LoVo (cell line): ENCODE measurements around the gene SELENOO.

Experiments used
- DNase-seq: peaks from one replicate; pipeline ENCODE4 v3.0.0-alpha.2; 2016; ENCODE audit warnings: low spot score

The SELENOO gene

GRCh38 chr22:50217543-50218152 is 16.8 kb downstream of the SELENOO start:
- DNase-seq: no peak

DNA sequence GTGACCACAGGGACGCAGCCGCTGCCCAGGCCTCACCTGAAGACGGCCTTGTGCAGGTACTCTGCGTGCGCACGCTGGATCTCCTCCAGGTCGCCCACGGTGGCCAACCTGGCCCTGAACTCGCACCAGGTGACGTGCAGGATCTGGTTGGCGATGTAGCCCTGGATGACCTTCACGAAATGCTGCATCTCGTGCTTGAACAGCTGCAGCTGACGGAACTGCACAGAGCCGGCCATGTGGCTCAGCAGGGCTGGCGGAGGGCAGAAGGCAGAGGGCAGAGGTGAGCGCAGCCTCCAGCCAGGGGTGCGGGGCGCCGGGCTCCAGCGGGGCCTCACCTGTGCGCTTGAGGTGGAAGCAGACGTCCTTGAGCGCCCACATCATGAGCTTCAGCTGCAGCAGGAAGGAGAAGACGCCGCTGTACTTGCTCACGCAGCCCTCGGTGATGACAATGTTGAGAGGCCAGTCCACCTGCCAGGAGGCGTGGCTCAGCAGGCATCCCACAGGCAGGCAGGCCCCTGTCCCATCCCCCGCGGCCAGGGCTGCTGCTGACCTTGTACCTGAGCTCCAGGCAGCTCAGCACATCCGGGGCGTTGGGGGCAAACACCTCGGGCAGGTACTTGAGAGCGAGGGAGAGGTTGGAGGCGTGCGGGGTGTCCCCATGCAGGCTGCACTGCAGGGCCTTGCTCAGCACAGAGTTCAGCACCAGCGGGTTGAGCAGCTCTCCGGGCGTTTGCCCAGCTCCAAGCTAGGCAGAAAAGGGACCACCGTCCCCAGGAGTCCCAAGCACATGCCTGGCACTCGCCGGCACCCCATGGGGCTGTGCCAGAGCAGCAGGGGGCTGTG is 17.6 kb downstream of the SELENOO start:
- DNase-seq: no peak

- peak; percentile 26 for DNase-seq
Measured at GRCh38 chr22:50218996-50219727, 18.4 kb downstream of the SELENOO start.

DNA sequence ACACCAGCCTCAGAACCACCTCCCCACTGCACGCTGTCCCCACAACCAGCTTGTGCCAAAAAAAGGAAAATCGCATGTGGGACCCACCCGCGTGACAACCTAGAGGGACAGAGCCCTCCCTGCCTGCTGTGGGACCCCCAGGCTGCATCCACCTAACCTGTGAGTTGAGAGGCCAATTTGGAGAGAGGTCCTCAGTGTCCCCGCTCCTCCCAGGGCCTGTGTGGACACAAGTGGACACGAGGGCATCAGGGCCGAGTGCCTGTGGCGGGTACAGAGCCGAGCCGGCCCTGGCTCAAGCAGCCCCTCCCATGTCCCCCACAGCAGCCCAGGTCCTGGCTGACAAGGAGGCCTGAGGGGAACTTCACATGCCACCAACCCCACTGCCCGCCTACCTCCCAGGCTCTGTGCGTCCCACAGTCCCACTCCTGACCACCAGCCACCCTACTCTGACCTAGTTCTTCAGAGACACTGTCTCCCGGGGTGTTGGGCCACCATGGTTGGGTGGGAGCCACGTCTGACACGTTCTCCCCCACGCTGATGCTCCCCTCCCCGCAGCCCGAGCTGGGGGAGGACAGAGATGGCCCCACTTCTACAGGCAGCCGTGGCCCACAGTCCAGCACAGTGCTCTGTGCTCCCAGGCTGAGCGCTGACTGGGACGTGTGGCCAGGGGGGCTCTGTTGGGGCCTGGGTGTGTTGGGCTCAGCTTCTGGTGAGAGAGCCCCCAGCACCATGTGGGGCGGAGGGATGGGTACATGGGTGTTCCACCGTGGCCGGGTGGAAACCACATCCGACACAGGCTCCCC is 19.2 kb downstream of the SELENOO start:
- no peak for DNase-seq

DNA sequence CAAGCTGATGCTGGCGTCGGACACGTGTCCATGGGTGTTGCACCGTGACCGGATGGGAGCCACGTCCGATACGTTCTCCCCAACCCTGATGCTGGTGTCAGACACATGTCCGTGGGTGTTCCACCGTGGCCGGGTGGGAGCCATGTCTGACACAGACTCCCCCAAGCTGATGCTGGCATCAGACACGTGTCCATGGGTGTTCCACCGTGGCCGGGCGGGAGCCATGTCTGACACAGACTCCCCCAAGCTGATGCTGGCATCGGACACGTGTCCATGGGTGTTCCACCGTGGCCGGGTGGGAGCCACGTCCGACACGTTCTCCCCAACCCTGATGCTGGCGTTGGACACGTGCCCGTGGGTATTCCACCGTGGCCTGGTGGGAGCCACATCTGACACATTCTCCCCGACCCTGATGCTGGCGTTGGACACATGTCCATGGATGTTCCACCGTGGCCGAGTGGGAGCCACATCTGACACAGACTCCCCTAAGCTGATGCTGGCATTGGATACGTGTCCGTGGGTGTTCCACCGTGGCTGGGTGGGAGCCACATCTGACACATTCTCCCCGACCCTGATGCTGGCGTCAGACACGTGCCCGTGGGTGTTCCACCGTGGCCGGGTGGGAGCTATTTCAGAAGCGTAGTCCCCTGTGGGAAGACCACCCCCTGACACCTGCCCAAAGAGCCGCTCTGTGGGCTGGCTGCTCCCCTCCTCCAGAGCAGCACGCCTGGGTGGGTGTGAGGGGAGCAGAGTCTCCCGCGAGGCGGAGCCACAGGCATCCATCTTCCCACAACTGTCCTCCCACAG is 20.0 kb downstream of the SELENOO start:
- no peak for DNase-seq

DNA sequence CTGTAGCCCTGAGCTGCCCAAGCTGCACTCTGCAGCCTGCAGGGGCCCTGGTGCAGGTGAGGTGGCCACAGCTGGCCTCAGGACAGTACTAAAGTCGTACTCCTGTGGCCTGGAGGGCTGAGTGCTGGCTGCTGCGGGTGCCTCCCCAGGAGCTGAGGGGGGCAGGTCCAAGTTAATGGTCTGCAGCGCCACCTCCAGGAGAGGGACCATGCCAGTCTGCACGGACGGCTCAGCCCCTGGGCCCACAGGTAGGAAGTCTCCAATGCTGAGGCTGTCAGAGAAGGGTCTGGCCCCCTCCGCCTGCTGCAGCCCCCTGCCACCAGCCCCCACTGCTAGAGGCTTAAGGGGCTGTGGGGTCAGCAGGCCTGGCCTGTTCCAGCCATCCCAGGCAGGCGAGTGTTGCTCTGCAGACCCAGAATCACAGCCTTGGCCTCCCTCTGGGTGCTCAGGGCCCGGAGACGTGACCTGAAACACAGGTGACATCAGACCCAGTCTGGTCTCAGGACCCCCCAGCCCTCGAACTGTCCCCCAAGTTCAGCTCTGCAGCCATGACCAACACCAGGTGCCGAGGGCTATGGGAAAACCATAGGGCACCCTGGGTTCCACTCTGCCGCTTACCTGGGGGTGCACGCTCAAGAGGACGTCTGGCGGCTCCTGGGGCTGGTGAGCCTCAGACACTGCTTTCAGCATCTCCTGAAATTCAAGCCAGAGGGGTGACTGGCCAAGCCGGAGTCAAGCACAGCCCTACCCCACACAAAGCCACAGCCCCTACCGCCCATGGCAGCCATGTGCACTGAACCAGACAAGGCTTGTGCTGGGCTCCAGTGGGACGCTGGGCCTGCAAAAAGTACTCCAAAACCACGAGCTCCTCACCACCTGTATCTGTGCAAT is 20.8 kb downstream of the SELENOO start:
- DNase-seq: no peak

- no peak for DNase-seq
Measured at GRCh38 chr22:50222508-50222907, 21.7 kb downstream of the SELENOO start.

- no peak for DNase-seq
Measured at GRCh38 chr22:50224071-50224470, 23.3 kb downstream of the SELENOO start.

- no peak for DNase-seq
Measured at GRCh38 chr22:50225200-50225969, 24.6 kb downstream of the SELENOO start.

DNA sequence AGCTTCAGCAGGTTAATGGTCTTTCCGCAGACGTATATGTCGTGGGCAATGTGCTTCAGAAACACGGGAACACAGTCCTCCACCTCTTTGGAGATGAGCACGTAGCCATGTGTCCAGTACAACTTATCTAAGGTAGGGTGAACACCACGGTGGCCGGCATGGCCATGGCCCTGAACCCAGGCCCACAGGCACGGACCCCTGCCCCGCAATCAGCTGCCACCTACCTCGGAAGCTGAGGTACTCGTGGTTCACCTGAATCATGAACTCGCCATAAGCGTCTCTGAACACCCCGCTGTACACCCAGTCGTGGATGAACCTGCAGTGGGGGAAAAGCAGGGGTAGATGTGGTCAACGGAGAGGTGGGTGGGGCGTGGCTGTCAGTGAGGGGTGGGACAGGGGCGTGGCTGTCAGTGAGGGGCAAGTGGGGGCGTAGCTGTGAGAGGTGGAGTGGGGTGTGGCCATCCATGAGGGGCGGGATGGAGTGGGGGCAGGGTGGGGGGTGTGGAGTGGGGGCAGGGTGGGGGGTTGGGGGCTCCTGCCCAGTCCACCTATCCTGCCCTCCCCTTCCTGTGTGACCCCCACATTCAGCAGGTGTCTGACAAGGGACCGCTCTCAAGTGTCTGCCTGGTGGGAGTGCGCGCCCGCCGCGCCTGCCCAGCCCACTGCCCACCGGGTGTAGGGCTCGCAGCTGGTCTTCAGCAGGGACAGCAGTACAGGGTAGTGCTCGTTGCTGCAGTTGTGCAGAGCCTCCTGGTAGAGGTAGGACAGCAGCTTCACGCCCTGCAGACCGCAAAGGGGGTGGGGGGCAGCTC is 25.5 kb downstream of the SELENOO start:
- DNase-seq: no peak

DNA sequence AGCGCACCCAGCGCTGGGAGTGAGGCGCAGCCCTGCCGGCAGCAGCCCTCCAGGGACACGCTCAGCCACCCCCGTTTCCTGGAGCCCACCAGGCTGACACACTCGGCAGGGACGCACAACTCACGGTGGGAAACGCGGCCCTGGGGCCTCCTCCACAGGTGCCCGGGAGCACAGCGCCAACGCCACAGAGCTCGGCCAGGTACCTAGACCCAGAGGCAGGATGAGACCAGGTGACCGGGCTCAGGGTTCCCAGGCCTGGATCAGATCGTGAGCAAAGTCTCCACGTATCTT is 26.0 kb downstream of the SELENOO start:
- no peak for DNase-seq

GRCh38 chr22:50227579-50228215 is 26.9 kb downstream of the SELENOO start:
- no peak for DNase-seq

DNA sequence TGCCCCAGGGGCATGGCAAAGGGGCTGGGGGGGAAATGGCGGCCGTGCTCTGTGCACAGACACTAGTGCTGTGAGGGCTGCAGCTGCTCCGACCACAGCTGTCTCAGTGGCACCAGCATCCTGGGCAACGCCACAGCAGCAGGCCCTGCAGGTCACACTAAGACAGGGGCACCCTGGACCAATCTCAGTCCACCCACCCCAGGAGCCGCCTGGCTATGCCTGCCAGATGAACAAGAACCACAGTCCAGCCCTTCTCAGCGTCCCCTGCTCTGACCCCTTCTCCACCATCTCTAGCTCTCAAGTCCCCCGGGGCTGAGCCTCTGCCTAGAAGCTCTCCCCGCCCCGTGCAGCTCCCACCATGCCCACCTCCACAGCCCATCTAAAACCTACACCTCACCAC is 27.6 kb downstream of the SELENOO start:
- DNase-seq: no peak

- DNase-seq: no peak
Measured at GRCh38 chr22:50229370-50229769, 28.6 kb downstream of the SELENOO start.

DNA sequence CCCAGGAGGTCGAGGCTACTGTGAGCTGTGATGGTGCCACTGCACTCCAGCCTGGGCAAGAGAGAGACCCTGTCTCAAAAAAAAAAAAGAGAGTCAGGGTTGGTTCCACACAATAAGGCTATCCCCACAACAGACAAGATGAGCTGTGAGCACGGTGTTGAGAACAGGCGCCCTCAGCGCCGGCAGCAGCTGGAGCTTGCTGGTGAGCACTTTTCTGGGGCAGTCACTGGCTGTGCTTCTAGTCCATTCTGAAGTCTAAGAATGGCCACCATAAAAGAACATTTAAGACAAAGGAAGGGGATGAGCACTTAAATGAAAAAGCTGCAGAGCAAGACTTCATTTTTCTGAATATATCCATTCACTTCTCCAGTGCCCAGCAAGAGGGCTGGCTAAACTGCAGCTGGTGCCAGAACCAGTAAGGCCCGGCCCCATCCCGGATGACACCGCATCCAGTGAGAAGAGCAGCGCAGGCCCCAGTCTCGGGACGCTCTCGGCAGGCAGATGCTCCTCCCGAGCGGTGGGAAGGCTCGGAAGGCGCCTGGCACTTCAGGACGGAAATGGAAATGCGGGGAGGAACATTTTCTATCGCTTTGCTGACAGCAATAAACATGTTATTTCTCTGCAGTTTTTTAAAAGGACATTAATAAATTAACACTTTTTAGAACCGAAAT is 31.8 kb downstream of the SELENOO start:
- no peak for DNase-seq

- no peak for DNase-seq
Measured at GRCh38 chr22:50233223-50233622, 32.4 kb downstream of the SELENOO start.

- DNase-seq: no peak
Measured at GRCh38 chr22:50236731-50237409, 36.1 kb downstream of the SELENOO start.
